GM12878 (cell line): ENCODE results near the gene UST.

Experiments
- EP300 ChIP-seq, 2 experiments: fragments of 150-350 bp in 1 of 2; IDR thresholded peaks; 2 replicates each; pipeline ENCODE4 v1.6.1; 2011 to 2012; ENCODE audit warnings: low read depth in 2 of 2, low read length in 2 of 2, borderline replicate concordance in 1 of 2, improper control_type of control experiment in 1 of 2, inconsistent platforms in 1 of 2; ENCODE audit not compliant: control insufficient read depth in 1 of 2
- POLR2A ChIP-seq: IDR thresholded peaks from 2 replicates; pipeline ENCODE4 v1.6.1; 2011; ENCODE audit warnings: low read depth, mild to moderate bottlenecking, low read length
- SP1 ChIP-seq: IDR thresholded peaks from one replicate; pipeline ENCODE4 v1.6.1; 2011; ENCODE audit warnings: low read depth, low read length
- YY1 ChIP-seq: IDR thresholded peaks from 2 replicates; pipeline ENCODE4 v1.6.1; 2011; ENCODE audit warnings: low read depth, mild to moderate bottlenecking, low read length

GRCh38 chr6:148727104-148727503 is 19.7 kb upstream of the UST start:
- TF ChIP-seq SP1 (no peak), EP300 (IDR thresholded peaks at IDR 0.05; ENCODE audit: borderline replicate concordance in 1 of 2, control insufficient read depth in 1 of 2, low read depth in 2 of 2, low read length in 2 of 2) (no peak), YY1 (no peak), POLR2A (no peak)
